ENCODE data around the gene PHF14.

DNA sequence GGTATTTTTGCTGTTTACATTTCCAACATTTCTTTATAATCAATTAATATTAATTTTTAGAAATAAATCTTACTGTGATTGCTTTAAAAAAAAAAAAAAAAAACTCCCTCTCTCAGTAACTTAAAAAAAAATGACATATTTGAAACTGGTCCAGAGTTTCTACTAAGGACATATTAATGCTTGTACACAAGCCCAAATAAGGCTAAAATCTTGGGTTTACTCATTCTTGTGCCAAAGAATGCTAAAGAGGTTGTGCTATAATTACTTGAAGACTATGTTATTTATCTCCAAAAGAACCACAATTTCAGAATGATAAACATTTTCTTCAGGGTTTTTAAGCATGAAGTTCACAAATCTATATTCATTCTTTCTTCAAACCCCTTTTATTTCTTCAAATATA is 39.4 kb upstream of the PHF14 start:
- TF ChIP-seq, protein P1, sequence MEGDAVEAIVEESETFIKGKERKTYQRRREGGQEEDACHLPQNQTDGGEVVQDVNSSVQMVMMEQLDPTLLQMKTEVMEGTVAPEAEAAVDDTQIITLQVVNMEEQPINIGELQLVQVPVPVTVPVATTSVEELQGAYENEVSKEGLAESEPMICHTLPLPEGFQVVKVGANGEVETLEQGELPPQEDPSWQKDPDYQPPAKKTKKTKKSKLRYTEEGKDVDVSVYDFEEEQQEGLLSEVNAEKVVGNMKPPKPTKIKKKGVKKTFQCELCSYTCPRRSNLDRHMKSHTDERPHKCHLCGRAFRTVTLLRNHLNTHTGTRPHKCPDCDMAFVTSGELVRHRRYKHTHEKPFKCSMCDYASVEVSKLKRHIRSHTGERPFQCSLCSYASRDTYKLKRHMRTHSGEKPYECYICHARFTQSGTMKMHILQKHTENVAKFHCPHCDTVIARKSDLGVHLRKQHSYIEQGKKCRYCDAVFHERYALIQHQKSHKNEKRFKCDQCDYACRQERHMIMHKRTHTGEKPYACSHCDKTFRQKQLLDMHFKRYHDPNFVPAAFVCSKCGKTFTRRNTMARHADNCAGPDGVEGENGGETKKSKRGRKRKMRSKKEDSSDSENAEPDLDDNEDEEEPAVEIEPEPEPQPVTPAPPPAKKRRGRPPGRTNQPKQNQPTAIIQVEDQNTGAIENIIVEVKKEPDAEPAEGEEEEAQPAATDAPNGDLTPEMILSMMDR (conservative IDR thresholded peaks at IDR 0.05 in 1 of 2, IDR thresholded peaks at IDR 0.05 in 1 of 2; ENCODE audit: extremely low read depth in 1 of 2, insufficient read depth in 1 of 2, low read depth in 1 of 2, low read length in 2 of 2), result no peak
- TF ChIP-seq EZH2 (IDR thresholded peaks at IDR 0.05; ENCODE audit: borderline replicate concordance, low read length), result no peak
